CD14-positive monocyte (primary cell): ENCODE results near the gene MSI2. TPM values are rescaled to one million over a fixed set of nuclear protein-coding genes. Genes with fewer than 3 reads are reported as not detected.

Experiments
- DNase-seq, 3 donors: peaks; one replicate each; pipeline ENCODE4 v3.0.0-alpha.2; 2011 to 2022
- H2AFZ ChIP-seq: 2 replicates; pipeline ENCODE4 v1.6.0; 2012; ENCODE audit warnings: mild to moderate bottlenecking, low read depth, low read length, inconsistent platforms; ENCODE audit not compliant: insufficient read depth, poor library complexity, severe bottlenecking
- H3K27ac ChIP-seq, 2 donors: 1 replicate in 1 of 2; 2 replicates in 1 of 2; pipeline ENCODE4 v1.5.1; 2012 to 2013; ENCODE audit warnings: low read length in 2 of 2, control low read depth in 1 of 2, inconsistent platforms in 1 of 2, low read depth in 1 of 2, mild to moderate bottlenecking in 1 of 2
- H3K27me3 ChIP-seq, 2 donors: one replicate each; pipeline versions ENCODE4 v1.6.0 to v1.6.1; 2011 to 2013; ENCODE audit warnings: low read length in 2 of 2; ENCODE audit not compliant: control insufficient read depth in 2 of 2, insufficient read depth in 2 of 2
- H3K36me3 ChIP-seq, 2 donors: replicated peaks in 1 of 2; 1 replicate in 1 of 2; 2 replicates in 1 of 2; pipeline versions ENCODE4 v1.5.1 to v1.6.1; 2012 to 2013; ENCODE audit warnings: low read length in 2 of 2, control low read depth in 1 of 2, inconsistent platforms in 1 of 2, mild to moderate bottlenecking in 1 of 2; ENCODE audit not compliant: insufficient read depth in 2 of 2, control insufficient read depth in 1 of 2
- H3K4me1 ChIP-seq, 2 donors: 1 replicate in 1 of 2; 2 replicates in 1 of 2; pipeline versions ENCODE4 v1.5.1 to v1.6.1; 2012 to 2013; ENCODE audit warnings: low read length in 2 of 2, control low read depth in 1 of 2, inconsistent platforms in 1 of 2, mild to moderate bottlenecking in 1 of 2, moderate library complexity in 1 of 2; ENCODE audit not compliant: insufficient read depth in 2 of 2, control insufficient read depth in 1 of 2
- H3K4me2 ChIP-seq: replicated peaks from 2 replicates; pipeline ENCODE3; 2012; ENCODE audit warnings: low read length, moderate library complexity, mild to moderate bottlenecking; ENCODE audit not compliant: poor library complexity, severe bottlenecking; ENCODE audit errors: extremely low read depth
- H3K4me3 ChIP-seq, 3 experiments: fragments of 200-600 bp in 1 of 3; sonication (generic) in 1 of 3; replicated peaks in 1 of 3; 1 replicate in 2 of 3; 2 replicates in 1 of 3; pipeline ENCODE4 v1.5.1; 2011 to 2013; ENCODE audit warnings: low read length in 3 of 3, mild to moderate bottlenecking in 3 of 3, control low read depth in 2 of 3, low read depth in 2 of 3, inconsistent platforms in 1 of 3, moderate library complexity in 1 of 3
- H3K79me2 ChIP-seq: 2 replicates; pipeline ENCODE4 v1.6.0; 2012; ENCODE audit warnings: mild to moderate bottlenecking, control low read depth, inconsistent platforms, low read length, moderate library complexity; ENCODE audit not compliant: insufficient read depth
- H3K9ac ChIP-seq: 2 replicates; pipeline ENCODE4 v1.6.0; 2017; ENCODE audit warnings: low read length, mild to moderate bottlenecking; ENCODE audit not compliant: insufficient read depth, poor library complexity, severe bottlenecking
- H3K9me3 ChIP-seq, 2 donors: replicated peaks in 1 of 2; 1 replicate in 1 of 2; 2 replicates in 1 of 2; pipeline versions ENCODE4 v1.5.1 to v1.6.1; 2012 to 2013; ENCODE audit warnings: low read length in 2 of 2, control low read depth in 1 of 2; ENCODE audit not compliant: control insufficient read depth in 1 of 2, insufficient read depth in 1 of 2
- H4K20me1 ChIP-seq: 2 replicates; pipeline ENCODE4 v1.6.0; 2012; ENCODE audit warnings: mild to moderate bottlenecking, low read length, control low read depth, moderate library complexity; ENCODE audit not compliant: insufficient read depth
- H3K27ac Mint-ChIP-seq, 7 donors: one replicate each; pipeline ENCODE4 v1.8.0; 2020; ENCODE audit warnings: mild to moderate bottlenecking in 7 of 7, mixed read lengths in 7 of 7, moderate library complexity in 6 of 7, inconsistent platforms in 2 of 7
- H3K27me3 Mint-ChIP-seq, 3 donors: one replicate each; pipeline ENCODE4 v1.8.0; 2021 to 2022; ENCODE audit warnings: low read depth in 3 of 3, mild to moderate bottlenecking in 3 of 3, mixed read lengths in 3 of 3, moderate library complexity in 3 of 3, inconsistent platforms in 1 of 3
- H3K36me3 Mint-ChIP-seq, 2 donors: one replicate each; pipeline ENCODE4 v1.8.0; 2020; ENCODE audit warnings: mixed read lengths in 2 of 2, inconsistent platforms in 1 of 2, mild to moderate bottlenecking in 1 of 2
- H3K4me1 Mint-ChIP-seq: one replicate; pipeline ENCODE4 v1.8.0; 2020; ENCODE audit warnings: mild to moderate bottlenecking, mixed read lengths
- H3K4me3 Mint-ChIP-seq, 2 donors: one replicate each; pipeline ENCODE4 v1.8.0; 2020; ENCODE audit warnings: mild to moderate bottlenecking in 2 of 2, mixed read lengths in 2 of 2, moderate library complexity in 1 of 2
- H3K9me3 Mint-ChIP-seq, 7 donors: one replicate each; pipeline ENCODE4 v1.8.0; 2020 to 2022; ENCODE audit warnings: mixed read lengths in 7 of 7, mild to moderate bottlenecking in 6 of 7, moderate library complexity in 6 of 7, inconsistent platforms in 2 of 7
- WGBS: methylation state at CpG from one replicate; pipeline ENCODE4 v1.1.5; 2013; ENCODE audit warnings: missing lambda C conversion rate; ENCODE audit not compliant: insufficient coverage; 5-methylcytosine and 5-hydroxymethylcytosine counted together
- intact Hi-C, 2 donors: fragments of 100-400 bp; cut with micrococcal nuclease; formaldehyde crosslinking; loops; one replicate each; pipeline versions ENCODE4 v1.15.0 to v1.15.1; 2023
- polyA plus RNA-seq, 3 donors: library from polyadenylated mRNA; depleted of rRNA in 1 of 3; unstranded in 2 of 3; stranded (reverse) in 1 of 3; fragments of 300-500 nt in 2 of 3; fragments of >200 nt in 1 of 3; fragmentation: Illumina TruSeq in 2 of 3; gene quantifications; 1 replicate in 2 of 3; 2 replicates in 1 of 3; pipeline ENCODE4 v1.2.3, GENCODE V29; 2012 to 2021
- TF ChIP-seq, protein P1 (sequence below): fragments of 200-600 bp; IDR thresholded peaks from one replicate; pipeline ENCODE4 v1.8.0; 2022; ENCODE audit warnings: antibody characterized with exemption, mild to moderate bottlenecking

Gene MSI2
- polyA plus RNA-seq, 3 donors = 0.20 to 6.6 (median 0.37) TPM

DNA sequence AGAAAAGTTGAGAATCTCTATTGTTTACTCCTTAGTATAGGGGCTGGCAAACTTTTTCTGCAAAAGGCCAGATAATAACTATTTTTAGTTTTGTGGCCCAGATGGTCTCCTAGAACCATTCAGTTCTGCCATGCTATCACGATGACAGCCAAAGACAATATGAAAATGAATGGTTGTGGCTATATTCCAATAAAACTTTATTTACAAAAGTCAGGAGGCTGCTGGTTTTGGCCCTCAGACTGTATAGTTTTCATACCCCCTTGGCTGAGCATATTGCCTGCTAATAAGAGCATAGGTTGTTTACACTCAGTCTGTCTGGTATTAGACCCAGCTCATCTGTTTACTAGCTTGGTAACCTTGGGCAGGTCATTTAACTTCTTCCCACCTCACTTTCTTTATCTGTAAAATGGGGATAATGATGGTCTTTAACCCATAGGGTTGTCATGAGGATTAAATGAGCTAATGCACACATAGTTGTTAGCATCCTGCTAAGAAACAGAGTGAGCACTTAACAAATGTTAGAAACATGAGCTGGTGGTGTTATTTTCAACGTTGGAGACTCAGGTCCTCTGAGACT is 156.3 kb downstream of the MSI2 start:
- H3K9me3 ChIP-seq = no peaks in the 10 kb centered on the region
- peaks cover 7% of the 10 kb centered on the region in 2 donors for H3K4me1 ChIP-seq
- H3K4me2 ChIP-seq = no peak overlapping the region
- no peak overlapping the region for H3K27ac Mint-ChIP-seq
- no peaks in the 10 kb centered on the region for H3K79me2 ChIP-seq
- 78% methylated on average over 1 of the region's 2 CpGs for WGBS
- no peaks in the 10 kb centered on the region for H3K36me3 ChIP-seq
- H3K4me3 ChIP-seq = no peak overlapping the region
- no peaks in the 10 kb centered on the region for H3K36me3 Mint-ChIP-seq
- H3K27me3 Mint-ChIP-seq = peaks cover 0 to 1% (median 0%) of the 10 kb centered on the region in 3 donors
- H3K9me3 Mint-ChIP-seq = peaks cover 0 to 3% (median 0%) of the 10 kb centered on the region in 7 donors
- H3K4me3 Mint-ChIP-seq = no peak overlapping the region
- no peak overlapping the region for H3K9ac ChIP-seq
- no peaks in the 10 kb centered on the region for H3K27me3 ChIP-seq
- H2AFZ ChIP-seq = no peak overlapping the region
- DNase-seq = no peak
- intact Hi-C loops = no loop called here
- H3K27ac ChIP-seq = no peak overlapping the region
- H4K20me1 ChIP-seq = no peaks in the 10 kb centered on the region
- H3K4me1 Mint-ChIP-seq = peaks cover 13% of the 10 kb centered on the region
- TF ChIP-seq, protein P1, sequence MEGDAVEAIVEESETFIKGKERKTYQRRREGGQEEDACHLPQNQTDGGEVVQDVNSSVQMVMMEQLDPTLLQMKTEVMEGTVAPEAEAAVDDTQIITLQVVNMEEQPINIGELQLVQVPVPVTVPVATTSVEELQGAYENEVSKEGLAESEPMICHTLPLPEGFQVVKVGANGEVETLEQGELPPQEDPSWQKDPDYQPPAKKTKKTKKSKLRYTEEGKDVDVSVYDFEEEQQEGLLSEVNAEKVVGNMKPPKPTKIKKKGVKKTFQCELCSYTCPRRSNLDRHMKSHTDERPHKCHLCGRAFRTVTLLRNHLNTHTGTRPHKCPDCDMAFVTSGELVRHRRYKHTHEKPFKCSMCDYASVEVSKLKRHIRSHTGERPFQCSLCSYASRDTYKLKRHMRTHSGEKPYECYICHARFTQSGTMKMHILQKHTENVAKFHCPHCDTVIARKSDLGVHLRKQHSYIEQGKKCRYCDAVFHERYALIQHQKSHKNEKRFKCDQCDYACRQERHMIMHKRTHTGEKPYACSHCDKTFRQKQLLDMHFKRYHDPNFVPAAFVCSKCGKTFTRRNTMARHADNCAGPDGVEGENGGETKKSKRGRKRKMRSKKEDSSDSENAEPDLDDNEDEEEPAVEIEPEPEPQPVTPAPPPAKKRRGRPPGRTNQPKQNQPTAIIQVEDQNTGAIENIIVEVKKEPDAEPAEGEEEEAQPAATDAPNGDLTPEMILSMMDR = no peak

DNA sequence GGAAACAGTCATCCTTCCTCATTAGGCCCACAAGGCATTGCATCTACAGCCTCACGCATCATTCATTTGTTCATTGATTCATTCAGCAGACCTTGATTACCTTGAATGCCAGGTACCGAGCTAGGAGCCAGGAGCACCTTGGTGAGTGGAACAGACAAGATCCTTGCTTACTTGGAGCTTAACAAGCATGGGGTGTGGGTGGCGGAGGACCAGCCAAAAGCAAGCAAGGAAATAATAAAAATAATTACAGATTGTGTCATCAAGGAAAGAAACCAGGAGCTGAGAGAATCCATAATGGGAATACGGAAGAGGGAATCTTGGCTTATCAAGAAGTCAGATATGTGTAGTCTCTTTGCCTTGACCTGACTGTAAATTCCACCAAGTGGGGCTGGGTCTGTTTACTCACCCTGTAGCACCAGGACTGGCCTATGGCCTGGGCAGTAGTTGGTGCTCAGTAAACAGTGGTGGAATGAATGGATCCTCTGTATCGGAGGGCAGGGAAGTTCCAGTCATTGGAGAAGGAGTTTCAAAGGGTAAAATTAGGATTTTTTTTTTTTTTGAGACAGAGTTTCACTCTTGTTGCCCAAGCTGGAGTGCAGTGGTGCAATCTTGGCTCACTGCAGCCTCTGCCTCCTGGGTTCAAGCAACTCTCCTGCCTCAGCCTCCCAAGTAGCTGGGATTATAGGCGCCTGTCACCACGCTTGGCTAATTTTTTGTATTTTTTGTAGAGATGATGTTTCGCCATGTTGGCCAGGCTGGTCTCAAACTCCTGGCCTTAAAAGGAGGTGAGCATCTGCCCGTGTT is 157.7 kb downstream of the MSI2 start:
- Mint-ChIP-seq H3K4me3 (no peak overlapping the region), H3K36me3 (no peaks in the 10 kb centered on the region), H3K27me3 (peaks cover 0 to 1% (median 0%) of the 10 kb centered on the region in 3 donors), H3K9me3 (peaks cover 0 to 3% (median 0%) of the 10 kb centered on the region in 7 donors), H3K4me1 (no peaks in the 10 kb centered on the region), H3K27ac (no peak overlapping the region)
- Histone ChIP-seq H3K27ac (no peak overlapping the region), H3K9ac (no peak overlapping the region), H3K36me3 (no peaks in the 10 kb centered on the region), H3K4me2 (no peak overlapping the region), H3K27me3 (no peaks in the 10 kb centered on the region), H3K4me3 (no peak overlapping the region), H3K79me2 (no peaks in the 10 kb centered on the region), H3K9me3 (no peaks in the 10 kb centered on the region), H3K4me1 (no peaks in the 10 kb centered on the region), H2AFZ (no peak overlapping the region), H4K20me1 (no peaks in the 10 kb centered on the region)
- TF ChIP-seq, protein P1 = no peak
- intact Hi-C loops = no loop called here
- no peak for DNase-seq
- WGBS = 89% methylated on average over 6 of the region's 9 CpGs
